Skin epidermis (tissue), 12 donors: ENCODE data around the gene PAOX.

ENCODE experiments used
- H3K27ac ChIP-seq, 21 experiments: fragments of 200-600 bp; sonication (generic) in 11 of 21; one replicate each; pipeline ENCODE4 v1.5.0; 2020; ENCODE audit warnings: mild to moderate bottlenecking in 3 of 21, inconsistent platforms in 2 of 21, moderate library complexity in 2 of 21
- H3K4me3 ChIP-seq, 7 experiments: fragments of 200-600 bp; sonication (generic) in 2 of 7; one replicate each; pipeline ENCODE4 v1.5.0; 2020; ENCODE audit warnings: inconsistent platforms in 2 of 7, mild to moderate bottlenecking in 2 of 7, moderate library complexity in 1 of 7

PAOX gene

DNA sequence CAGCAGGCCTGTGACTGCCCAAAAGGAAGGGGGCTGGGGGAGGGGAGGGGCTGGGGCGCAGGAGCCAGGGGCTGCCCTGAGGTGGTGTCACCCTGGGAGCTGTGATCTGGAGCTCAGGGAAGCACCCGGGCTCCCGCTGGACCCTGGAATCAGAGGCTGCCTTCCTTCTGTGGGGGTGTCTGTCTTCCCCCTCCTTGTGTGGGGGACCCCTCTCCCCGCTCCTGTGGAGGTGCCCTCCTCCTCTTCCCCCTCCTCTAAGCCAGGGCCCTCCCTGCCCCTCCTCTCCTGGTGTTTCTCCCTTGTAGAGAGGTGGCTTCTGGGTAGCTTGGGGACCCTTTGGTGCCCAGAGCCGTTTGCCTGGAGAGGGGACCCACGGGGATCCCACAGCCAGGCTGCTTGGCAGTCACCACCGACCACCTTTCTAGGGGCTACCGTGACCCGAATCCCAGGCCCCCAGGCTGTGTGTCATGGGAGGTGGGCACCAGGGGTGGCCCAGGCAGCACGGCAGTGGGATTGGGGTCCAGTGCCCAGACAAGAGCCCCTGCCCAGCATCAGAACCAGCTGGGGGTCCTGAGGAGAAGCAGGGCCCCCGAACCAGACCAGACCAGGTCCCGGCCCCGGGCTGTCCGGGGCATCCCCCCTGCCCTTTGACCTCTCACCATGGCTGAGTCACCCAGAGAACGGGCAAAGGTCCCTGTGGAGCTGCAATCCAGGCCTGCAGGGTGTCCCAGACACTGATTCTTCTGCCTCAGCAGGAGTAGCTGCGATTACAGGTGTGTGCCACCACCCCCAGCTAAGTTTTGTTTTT is 31.1 kb upstream of the PAOX start:
- Histone ChIP-seq H3K27ac (no peak overlapping the region), H3K4me3 (no peak overlapping the region)

GRCh38 chr10:133349160-133349568 is 29.9 kb upstream of the PAOX start:
- no peak overlapping the region for H3K27ac ChIP-seq
- no peak overlapping the region for H3K4me3 ChIP-seq

- Histone ChIP-seq H3K27ac (no peak overlapping the region), H3K4me3 (no peak overlapping the region)
Observed at GRCh38 chr10:133349577-133350011, 29.5 kb upstream of the PAOX start.

- Histone ChIP-seq H3K4me3 (no peak overlapping the region), H3K27ac (no peak overlapping the region)
Observed at GRCh38 chr10:133350283-133350949, 28.6 kb upstream of the PAOX start.

GRCh38 chr10:133350950-133351329 is 28.1 kb upstream of the PAOX start:
- Histone ChIP-seq H3K4me3 (no peak overlapping the region), H3K27ac (no peak overlapping the region)

GRCh38 chr10:133351408-133352318 is 27.4 kb upstream of the PAOX start:
- no peak overlapping the region for H3K4me3 ChIP-seq
- H3K27ac ChIP-seq, result no peak overlapping the region

DNA sequence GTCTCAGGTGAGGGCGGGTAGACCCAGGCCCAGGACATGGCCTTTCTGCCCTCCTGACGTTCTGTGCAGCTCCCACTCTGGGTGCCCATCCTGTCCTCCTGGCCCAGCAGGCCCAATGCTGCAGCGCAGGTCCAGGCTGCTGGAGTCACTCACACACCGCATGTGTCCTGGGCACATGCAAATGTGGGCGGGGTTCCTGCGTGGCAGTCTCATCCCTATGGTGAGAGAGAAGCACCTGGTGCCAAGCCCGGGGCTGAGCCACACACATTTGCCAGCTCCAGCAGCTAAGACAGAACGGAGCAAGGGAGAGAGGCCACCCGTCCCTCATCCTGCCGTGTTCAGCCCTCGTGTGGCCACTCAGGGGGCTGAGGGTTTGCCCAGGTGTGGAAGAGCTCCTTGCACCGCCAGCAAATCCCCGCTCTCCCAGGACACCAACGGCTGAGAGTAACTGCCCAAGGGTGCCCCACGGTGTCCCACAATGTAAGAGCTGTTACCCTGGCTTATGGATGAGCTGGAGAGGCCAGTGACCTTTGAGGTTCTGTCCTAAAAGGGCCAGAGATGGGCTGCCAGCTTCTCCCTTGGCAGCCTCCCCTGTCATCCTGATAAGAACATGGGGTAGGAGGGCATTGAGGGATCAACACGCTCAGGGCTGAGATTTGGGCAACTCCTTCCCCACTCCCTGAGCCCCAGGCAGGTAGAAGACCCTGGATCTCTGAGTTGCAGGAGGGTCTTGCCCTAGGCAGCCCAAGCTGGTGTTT is 25.7 kb upstream of the PAOX start:
- Histone ChIP-seq H3K4me3 (no peak overlapping the region), H3K27ac (no peak overlapping the region)

GRCh38 chr10:133353988-133354605 is 25.0 kb upstream of the PAOX start:
- H3K4me3 ChIP-seq, result no peak overlapping the region
- no peak overlapping the region for H3K27ac ChIP-seq

GRCh38 chr10:133354672-133355240 is 24.3 kb upstream of the PAOX start:
- Histone ChIP-seq H3K4me3 (no peak overlapping the region), H3K27ac (no peak overlapping the region)

DNA sequence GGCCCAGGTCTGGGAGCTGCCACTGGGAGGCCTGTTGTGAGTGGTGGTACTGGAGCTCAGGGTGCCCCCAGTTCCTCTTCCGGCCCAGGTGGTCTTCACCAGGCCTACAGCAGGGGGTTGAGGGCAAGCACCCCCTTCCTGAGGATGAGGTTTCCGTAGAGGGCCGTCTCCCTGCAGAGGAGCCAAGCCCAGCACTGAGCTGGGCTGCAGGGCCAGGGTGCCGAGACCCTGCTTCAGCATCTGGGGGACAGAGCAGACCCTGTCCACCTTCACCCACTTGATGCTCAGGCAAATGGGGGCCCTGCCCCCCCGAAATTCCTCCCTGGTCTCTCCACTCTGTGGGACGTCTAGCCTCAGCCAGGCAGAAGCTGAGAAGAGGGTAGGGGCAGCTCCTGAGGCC is 23.8 kb upstream of the PAOX start:
- no peak overlapping the region for H3K27ac ChIP-seq

DNA sequence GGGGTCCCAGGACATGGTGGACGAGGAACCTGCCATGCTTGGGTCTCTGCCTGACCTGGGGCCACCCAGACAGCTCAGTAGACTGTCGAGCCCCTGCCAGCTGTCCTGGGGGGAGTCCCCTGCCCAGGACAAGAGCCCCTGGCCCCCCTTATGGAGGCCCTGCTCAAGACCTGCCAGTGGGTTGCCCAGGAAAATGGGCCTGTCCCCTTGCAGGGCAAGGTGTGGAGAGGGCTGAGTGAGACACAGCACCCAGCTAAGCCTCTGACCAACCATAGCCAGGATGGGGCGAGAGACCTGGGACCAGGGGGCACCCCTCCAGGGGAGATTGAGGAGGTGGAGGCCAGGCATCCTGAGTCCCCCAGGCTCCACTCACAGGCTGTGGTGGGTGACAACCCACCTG is 23.1 kb upstream of the PAOX start:
- H3K4me3 ChIP-seq, result no peak overlapping the region
- no peak overlapping the region for H3K27ac ChIP-seq

More for the DNA sequence above, 23.8 kb upstream of the PAOX start:
- H3K4me3 ChIP-seq, result no peak overlapping the region

DNA sequence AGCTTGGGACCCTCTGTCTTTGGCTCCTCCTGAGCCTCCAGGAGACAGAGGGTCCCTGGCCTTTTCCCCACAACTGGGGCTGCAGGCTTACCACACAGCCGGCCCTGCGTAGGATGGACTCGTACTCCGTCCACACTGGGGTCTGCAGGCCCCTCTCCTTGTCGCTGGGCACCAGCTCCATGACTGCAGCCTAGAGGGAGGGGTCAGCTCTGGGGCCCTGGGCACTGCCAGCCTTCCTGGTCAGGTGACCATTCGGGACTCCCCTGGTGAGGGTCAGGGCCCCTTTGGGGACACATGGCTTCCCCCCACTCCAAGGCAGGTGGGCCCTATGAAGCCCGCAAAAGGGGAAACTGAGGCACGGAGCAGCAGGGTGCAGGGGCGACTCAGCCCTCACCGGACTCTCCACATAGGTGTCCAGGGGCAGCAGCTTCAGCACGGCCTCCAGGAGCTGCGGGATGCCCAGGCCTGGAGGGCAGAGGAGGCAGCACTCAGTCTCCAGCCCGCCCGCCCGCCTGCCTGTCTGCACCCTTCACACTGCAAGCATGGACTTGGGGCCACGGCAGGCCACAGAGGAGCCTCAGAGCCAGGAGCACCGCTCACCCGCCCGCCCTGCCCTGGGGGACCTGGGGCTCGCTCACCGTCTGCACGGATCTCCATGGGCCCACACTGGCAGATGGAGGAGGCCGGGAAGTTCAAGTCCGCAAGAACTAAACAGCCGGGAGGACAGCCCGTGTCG is 22.3 kb upstream of the PAOX start:
- Histone ChIP-seq H3K27ac (peak overlapping the region in 17 of 21 experiments; percentile 56 to 86 (median 70)), H3K4me3 (peak overlapping the region; percentile 37 to 75 (median 58))

DNA sequence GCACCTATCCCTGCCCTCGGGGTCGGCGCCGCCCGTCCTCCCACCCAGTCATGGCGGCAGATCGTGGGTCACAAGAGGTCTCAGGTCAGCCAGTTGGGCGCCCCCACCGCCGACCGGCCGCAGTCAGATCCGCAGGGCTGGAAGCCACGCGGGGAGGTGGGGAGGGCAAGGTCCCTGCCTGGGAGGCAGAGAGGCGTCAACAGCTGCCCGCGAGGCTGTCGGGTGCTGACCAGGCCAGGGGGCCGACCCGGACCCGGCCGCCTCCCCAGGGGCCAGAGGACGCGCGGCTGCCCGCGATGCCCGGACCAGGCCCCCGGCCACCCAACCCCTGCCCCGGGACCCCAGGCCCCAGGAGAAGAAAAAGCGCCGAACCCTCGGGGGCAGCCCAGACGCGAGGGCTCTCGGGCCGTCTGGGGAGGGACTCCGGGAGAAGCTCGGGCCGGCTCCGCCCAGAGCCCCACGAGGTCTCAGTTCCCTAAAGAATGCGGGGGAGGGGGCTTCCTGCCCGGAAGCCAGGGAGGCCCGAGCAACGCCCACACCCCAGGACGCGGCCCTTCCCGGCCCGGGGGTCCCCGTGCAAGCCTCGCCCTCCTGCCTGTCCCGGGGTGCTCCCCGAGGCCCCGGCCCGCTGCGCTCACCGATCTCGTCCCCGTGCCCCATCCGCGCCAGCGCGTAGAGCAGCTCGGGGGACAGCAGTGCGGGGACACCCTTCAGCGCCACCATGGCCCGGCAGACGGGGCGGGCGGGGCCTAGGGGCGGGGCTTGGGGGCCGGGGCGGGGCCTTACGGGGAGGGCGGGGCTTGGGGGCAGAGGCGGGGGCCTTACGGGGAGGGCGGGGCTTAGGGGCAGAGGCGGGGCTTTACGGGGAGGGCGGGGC is 21.5 kb upstream of the PAOX start, which contains the start of gene FUOM:
TSS of gene FUOM (minus strand) at position 735 of the 877 bp plus-strand sequence. CDS start at position 723, 12 bp downstream.
- Histone ChIP-seq H3K4me3 (peak within 1 kb of the TSS; percentile 37 to 75 (median 58)), H3K27ac (peak within 1 kb of the TSS in 20 of 21 experiments; percentile 4 to 86 (median 69))

DNA sequence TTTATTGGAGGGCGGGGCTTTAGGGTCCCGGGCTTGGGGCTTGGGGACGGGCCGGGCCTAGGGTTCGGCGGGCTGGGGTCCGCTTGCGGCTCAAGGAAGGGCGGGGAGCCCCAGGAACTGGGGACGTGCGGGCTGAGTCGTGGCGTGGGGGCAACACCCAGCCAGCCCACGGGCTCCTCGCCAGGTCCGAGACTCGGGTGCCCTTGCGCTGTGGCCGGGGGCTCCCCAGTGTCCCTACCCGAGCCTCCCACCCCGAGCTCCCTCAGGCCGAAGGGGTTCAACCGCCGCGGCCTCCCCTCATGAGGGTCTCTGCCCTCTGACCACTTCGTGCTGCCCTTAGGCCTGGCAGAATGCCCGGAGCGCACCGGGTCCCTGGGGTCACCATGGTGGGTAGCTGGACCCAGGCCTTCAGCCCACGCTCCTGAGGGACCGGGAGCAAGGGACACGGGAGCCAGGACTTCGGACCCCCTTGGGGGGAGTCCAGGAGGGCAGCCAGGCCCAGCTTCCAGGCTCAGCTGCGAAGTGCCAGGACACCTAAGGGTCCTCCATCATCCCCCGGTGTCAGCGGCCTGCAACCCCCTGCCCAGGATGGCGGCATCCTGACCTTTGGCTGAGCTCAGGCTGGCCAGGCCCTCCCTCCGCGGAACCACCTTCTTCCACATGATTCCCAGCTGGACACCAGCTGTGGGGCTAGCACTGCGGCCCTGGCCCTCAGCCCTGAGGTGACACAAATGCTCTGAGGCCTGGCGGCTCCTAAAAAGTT is 20.7 kb upstream of the PAOX start:
- Histone ChIP-seq H3K4me3 (peak overlapping the region in 3 of 7 experiments; percentile 52 to 60 (median 59)), H3K27ac (peak overlapping the region in 5 of 21 experiments; percentile 19 to 86 (median 66))

DNA sequence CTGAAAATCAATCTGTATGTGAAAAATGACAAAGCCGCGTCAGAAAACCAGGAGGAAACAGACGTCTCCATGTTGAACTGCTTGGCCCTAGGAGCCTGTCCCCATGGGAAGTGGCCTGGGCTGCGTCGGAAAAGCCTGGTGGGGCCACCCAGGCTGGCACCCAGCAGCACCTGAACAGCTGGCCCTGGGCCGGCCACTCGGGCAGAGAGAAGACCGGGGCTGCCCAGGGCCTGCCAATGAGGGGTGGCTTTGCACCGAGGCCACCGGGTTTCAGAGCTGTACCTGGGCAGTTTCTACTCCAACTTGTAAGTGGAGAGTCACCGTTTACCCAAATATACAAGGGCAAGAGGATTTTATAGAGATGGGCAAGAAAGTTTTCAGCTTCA is 20.1 kb upstream of the PAOX start:
- Histone ChIP-seq H3K4me3 (no peak overlapping the region), H3K27ac (peak overlapping the region in 4 of 21 experiments; percentile 19 to 86 (median 24))

GRCh38 chr10:133359554-133359971 is 19.5 kb upstream of the PAOX start:
- Histone ChIP-seq H3K4me3 (no peak overlapping the region), H3K27ac (no peak overlapping the region)
